IPS DF 4.7 (cell line): ENCODE measurements around the gene MICAL3.
"Not testable (repeated sequence)": the region's sequence is repeated elsewhere in the genome, so short reads cannot be mapped to it uniquely, and the experiment has no call there.

Experiments
- DNase-seq: peaks from one replicate; pipeline ENCODE4 v3.0.0-alpha.2; 2013; ENCODE audit warnings: low spot score; ENCODE audit errors: extremely low read depth

MICAL3 gene

GRCh38 chr22:18059473-18059872 is 35.1 kb upstream of the MICAL3 start:
- no peak for DNase-seq

GRCh38 chr22:18059094-18059417 is 34.7 kb upstream of the MICAL3 start:
- no peak for DNase-seq

- no peak for DNase-seq
These were observed 34.2 kb upstream of the MICAL3 start for GRCh38 chr22:18058371-18059093.

- no peak for DNase-seq
These were observed 33.3 kb upstream of the MICAL3 start for GRCh38 chr22:18057568-18058209.

- no peak for DNase-seq
These were observed 32.6 kb upstream of the MICAL3 start for GRCh38 chr22:18056807-18057474.

GRCh38 chr22:18056161-18056666 is 31.9 kb upstream of the MICAL3 start:
- no peak for DNase-seq

GRCh38 chr22:18055619-18056160 is 31.3 kb upstream of the MICAL3 start:
- DNase-seq, result no peak

- not testable (repeated sequence) for DNase-seq
These were observed 29.0 kb upstream of the MICAL3 start for GRCh38 chr22:18053216-18053946.

- not testable (repeated sequence) for DNase-seq
These were observed 26.8 kb upstream of the MICAL3 start for GRCh38 chr22:18051113-18051512.

GRCh38 chr22:18050065-18050464 is 25.7 kb upstream of the MICAL3 start:
- no peak for DNase-seq

GRCh38 chr22:18048441-18048898 is 24.1 kb upstream of the MICAL3 start:
- DNase-seq, result no peak

- DNase-seq, result no peak
These were observed 23.7 kb upstream of the MICAL3 start for GRCh38 chr22:18048041-18048440.

GRCh38 chr22:18045794-18046193 is 21.4 kb upstream of the MICAL3 start:
- no peak for DNase-seq

GRCh38 chr22:18044548-18045271 is 20.3 kb upstream of the MICAL3 start:
- no peak for DNase-seq

GRCh38 chr22:18042685-18043084 is 18.3 kb upstream of the MICAL3 start:
- no peak for DNase-seq

GRCh38 chr22:18040898-18041297 is 16.5 kb upstream of the MICAL3 start:
- DNase-seq, result not testable (repeated sequence)

GRCh38 chr22:18035751-18036150 is 11.4 kb upstream of the MICAL3 start:
- no peak for DNase-seq

GRCh38 chr22:18034076-18034475 is 9.7 kb upstream of the MICAL3 start:
- no peak for DNase-seq

GRCh38 chr22:18033204-18033998 is 9.0 kb upstream of the MICAL3 start:
- no peak for DNase-seq
